ENCODE data around the gene SLC39A9.
"Not testable (repeated sequence)": the region's sequence is repeated elsewhere in the genome, so short reads cannot be mapped to it uniquely, and the experiment has no call there.

The SLC39A9 gene

DNA sequence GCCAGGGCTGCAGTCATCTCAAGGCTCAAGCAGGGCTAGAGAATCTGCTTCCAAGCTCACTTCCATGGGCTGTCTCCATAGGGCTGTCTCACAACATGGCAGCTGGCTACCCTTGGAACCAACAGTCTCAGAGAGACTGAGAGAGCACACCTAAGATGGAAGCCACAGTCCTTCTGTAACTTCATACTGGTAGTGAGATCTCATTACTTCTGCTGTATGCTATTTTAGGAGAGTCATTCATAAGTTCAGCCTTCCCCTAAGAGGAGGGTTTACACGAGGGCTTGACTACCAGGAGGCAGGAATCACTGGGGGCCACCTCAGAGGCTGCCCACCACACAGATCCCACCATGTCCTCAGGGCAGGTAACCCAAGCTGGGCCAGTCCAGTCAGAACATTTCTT, 30.1 kb upstream of the SLC39A9 start:
- no peak for DNase-seq (ENCODE audit: low spot score)

DNA sequence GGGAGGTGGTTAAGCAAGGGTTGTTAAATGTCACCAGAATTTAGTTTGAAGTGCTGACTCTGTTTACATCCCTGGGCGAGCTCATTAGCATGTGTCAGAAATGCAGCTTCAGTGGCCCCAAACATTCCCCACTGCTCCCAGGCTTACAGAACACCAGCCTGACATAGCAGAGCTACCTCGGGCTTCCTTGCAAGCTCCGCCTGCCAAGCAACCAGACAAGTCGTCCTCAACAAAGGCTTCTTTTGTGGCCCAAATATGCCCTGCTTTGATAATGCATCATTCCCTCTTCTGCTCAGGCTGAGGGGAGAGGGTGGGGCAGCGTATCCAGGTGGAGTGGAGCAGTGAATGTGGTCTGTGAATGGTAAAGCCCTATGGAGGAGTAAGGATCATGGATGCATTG, 28.4 kb upstream of the SLC39A9 start:
- no peak for DNase-seq (ENCODE audit: low spot score)

DNA sequence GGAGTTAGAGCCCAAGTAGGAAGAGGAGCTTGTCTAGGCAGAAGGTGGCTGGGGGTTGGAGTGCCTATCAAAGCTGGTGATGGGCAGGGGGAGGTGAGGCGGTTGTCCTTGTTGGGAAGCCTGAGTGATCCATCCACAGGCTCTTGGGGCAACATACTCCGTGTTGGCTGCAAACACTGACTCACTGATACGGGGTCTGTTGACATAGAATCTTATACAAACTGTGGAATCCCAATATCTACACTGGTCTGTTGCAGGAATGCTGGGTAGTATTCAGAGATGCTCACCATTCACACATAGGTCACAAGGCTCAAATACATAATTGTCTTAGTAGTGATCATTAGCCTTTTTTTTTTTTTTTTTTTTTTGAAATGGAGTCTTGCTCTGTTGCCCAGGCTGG, 26.3 kb upstream of the SLC39A9 start:
- no peak for DNase-seq (ENCODE audit: low spot score)

DNA sequence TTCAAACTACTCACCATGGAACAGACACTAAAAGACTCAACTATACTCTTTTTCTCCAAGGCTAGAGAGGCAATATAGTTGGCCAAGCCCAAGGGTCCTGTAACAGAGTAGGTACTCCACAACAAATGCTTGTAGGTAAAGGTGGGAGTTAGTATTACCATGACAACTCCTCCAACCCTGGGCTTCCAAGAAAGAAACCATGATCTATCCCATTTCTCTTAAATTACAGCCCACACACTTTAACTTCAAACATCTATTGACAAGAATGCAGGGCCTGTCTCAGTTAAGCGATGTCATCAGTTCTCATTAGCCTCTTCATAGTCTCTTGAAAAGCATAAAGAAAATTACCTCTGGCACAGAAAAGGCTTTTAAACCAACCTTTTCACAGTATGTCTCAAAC, 25.4 kb upstream of the SLC39A9 start:
- no peak for DNase-seq (ENCODE audit: low spot score)

DNA sequence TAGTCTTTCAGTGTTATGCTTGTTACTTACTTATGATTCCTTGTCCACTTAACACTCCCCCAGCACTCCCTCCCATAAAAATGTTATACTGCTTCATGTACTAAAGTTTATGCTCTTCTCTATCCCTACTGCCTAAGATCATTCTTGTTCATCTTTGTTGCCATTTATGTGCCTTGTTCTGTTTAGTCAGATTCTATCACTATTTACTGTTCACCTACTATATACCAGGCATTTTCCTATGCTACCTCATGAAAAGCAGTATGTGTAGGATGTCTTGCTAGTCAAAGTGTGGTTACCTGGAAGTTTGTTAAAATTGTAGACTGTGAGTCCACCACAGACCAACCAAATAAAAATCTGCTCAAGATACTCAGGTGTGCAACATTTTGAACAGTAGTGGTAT, 24.3 kb upstream of the SLC39A9 start:
- DNase-seq (ENCODE audit: low spot score): no peak

DNA sequence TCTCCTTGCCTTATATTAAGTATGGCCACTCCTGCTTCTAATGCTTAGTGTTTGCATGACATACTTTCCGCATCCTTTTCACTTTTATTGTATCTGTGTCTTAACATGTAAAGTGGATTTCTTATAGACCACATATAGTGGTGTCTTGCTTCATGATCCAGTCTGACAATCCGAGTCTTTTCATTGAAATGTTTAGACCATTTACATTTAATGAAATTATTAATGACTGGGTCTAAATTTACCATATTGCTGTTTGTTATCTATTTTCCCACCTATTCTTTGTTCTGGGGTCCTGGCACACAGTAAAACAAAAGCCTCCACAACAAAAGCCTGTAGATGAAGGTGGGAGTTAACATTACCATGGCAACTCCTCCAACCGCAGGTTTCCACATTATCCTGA, 23.3 kb upstream of the SLC39A9 start:
- no peak for DNase-seq (ENCODE audit: low spot score)

DNA sequence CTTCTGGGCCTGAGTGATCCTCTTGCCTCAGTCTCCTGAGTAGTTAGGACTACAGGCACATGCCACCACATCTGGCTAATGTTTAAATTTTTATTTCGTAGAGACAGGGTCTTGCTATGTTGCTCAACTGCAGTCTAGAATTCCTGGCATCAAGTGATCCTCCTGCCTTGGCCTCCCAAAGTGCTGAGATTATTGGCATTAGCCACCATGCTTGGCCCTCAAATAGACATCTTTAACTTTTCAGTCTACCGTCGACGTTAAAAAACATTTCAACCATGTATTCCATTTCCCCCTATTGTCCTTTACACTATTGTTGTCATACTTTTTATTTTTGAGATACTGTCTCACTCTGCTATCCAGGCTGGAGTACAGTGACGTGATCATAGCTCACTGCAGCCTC, 22.8 kb upstream of the SLC39A9 start:
- no peak for DNase-seq (ENCODE audit: low spot score)

DNA sequence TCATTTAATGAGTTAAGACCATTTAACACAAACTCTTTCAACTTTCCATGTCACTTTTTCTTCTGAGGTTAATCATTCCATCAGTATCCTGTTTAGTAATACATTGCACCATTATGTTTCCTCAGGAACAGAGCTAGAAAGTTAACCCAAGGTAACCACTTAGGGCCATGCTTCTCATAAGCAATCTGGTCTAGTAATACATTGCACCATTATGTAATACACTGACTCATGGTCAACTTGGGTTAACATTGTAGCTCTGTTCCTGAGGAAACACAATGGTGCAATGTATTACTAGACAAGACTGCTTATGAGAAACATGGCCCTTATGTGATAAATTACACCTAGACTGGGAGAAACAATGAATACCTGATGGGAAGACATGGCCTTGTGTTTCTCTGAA, 22.1 kb upstream of the SLC39A9 start:
- DNase-seq (ENCODE audit: low spot score): peak; percentile 27

DNA sequence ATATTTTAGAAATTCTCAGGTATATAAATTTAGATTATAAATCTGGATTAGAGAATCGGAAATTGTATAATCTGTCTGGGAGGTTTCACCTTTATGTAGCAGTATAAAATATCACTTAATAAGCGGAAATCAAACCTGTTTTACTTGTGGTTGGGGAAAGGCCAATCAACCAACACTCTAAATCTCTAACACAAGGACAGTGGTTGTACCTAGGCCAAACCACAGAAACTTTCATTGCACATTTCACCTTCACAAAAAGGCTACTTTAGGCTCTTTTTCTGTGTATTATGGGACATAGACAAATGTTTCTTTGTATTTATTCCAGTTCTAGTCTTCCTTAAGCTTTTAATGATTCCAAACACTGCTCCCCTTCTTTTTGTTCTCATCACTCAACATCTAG, 20.2 kb upstream of the SLC39A9 start:
- DNase-seq (ENCODE audit: low spot score): no peak

DNA sequence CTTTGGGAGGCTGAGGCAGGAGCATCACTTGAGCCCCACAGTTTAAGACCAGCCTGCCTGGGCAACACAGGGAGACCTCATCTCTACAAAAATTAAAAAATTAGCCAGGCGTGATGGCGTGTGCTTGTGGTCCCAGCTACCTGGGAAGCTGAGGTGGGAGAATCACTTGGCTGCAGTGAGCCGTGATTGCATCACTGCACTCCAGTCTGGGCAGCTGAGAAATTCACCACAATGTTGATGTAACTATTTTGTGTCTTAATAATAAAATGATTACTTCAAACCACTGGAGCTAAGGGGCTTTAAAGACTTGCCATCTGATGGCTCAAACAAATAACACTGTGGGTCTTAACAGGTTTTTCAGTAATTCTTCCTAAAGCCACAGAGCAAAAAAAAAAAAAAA, 11.2 kb upstream of the SLC39A9 start:
- DNase-seq (ENCODE audit: low spot score): no peak

DNA sequence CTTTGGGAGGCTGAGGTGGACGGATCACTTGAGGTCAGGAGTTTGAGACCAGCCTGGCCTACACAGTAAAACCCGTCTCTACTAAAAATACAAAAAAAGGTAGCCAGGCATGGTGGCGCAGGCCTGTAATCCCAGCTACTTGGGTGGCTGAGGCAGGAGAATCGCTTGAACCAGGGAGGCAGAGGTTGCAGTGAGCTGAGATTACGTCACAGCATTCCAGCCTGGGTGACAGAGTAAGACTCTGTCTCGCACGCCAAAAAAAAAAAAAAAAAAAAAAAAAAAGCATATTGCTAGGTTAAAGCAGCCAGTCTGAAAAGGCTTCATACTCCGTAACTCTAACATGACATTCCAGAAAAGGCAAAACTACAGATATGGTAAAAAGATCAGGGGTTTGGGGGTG, 7.1 kb upstream of the SLC39A9 start:
- not testable (repeated sequence) for DNase-seq (ENCODE audit: low spot score)

DNA sequence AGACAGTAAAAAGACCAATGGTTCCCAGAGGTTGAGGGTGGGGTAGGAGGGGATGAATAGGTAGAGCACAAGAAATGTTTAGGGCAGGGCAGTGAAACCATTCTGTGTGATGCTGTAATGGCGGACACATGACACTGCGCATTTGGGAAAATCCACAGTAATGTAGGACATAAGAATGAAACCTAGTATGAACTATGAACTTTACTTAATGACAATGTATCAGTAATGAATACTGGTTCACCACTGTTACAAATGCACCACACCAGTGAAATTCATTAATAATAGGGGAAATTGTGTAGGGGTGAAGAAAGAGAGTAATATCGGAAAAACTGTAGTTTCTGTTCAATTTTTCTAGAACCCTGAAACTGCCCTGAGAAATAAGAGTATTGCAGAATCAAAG, 6.0 kb upstream of the SLC39A9 start:
- no peak for DNase-seq (ENCODE audit: low spot score)

DNA sequence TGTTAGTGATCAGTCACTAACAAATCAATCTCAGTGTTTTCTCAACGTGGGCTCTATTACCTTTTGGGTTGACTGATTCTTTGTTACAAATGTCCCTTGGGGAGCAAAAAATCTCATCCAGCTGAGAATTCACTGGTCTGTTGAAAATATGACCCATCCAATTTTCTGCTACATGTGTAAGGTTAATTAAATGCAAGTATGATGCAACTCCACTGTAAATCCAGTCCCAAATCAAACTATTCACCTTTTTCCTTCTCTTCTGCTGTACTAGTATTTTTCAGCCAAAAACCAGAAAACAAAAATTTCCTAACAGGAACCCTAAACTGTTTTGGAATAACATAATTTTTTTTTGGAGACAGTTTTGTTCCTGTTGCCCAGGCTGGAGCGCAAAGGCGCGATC, 2.6 kb upstream of the SLC39A9 start:
- DNase-seq (ENCODE audit: low spot score): no peak

DNA sequence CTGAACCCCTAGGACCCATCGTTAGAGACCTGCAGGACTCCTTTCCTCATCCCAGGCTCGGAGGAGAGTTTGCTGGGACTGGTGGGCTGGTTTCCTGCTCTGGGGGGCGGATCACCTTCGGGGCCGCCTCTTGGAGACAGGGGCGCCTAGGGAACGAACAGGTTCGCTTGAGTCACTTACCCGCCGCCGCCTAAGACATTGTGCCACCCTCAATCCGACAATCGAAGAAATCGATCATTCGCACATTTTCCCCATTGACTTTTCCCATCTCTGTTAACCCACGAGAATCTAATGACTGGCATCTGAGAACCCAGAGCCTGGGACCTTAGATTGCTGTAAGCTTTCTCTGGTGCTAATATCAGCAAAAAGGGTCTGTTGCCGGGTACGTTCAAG, 322 bp downstream of the SLC39A9 start:
- no peak for DNase-seq (ENCODE audit: low spot score)

DNA sequence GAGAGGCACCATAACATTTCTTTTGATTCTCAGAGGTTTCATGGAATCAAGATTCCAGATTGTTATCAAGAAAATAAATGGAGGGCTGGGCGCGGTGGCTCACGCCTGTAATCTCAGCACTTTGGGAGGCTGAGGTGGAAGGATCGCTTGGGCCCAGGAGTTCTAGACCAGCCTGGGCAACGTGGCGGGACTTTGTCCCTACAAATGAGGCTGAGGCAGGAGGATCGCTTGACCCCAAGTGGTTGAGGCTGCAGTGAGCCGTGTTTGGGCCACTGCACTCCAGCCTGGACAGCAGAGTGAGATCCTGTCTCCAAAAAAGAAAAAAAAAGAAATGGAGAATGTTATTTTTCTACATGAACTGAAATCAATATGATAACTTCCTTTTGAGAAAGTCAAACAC, 1.3 kb downstream of the SLC39A9 start:
- no peak for DNase-seq (ENCODE audit: low spot score)

DNA sequence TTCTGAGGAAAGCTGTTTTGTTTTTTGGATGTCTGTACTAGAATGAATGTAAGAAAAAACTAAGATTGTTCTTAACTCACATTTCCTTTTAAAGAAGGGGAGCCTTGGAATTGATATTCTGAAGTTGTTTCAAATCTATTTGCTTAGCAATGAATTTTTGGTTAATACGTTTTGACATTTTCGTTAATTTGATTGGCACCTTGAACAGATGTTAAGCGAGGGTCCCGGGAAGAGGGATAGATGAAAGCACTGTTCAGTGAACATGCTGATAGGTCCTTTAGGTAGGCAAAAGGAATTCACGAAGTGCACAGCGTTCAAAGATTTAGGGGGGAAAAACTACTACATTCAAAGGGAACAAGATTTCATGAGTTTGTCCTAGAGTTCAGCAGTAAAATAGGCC, 1.7 kb downstream of the SLC39A9 start:
- DNase-seq (ENCODE audit: low spot score): no peak

DNA sequence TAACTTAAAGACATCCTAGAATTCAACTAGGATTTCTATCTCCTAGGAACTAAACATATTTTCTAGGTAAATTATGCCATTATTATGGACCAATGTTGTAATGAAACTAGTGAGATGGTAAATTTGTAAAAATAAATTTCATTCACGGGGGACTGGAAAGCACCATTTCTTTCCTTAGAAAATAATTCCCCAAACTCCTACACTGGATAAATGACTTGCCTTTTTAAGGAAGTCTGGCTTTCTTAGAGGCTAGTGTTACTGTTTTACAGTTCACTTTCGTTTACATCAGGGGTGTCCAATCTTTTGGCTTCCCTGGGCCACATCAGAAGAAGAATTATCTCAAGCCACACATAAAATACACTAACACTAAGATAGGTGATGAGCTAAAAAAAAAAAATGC, 3.3 kb downstream of the SLC39A9 start:
- DNase-seq (ENCODE audit: low spot score): no peak

DNA sequence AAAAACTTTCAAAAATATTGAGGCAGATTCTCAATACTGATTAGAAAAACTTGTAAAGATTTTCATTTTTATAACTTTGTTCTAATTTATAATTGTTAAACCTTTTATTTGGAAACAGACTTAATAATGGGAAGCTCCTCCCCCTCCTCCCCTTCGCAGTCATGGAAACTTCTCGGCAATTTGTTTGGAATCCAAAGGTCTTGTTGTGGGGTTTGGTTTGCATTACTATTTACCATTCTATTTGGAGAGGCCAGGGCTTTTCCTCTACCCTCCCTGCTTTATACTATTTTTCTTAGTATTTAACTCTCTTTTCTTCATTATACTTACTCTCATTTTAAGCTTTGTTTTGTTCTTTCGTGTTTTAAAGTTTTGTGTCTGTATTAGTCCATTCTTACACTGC, 6.0 kb downstream of the SLC39A9 start:
- no peak for DNase-seq (ENCODE audit: low spot score)

DNA sequence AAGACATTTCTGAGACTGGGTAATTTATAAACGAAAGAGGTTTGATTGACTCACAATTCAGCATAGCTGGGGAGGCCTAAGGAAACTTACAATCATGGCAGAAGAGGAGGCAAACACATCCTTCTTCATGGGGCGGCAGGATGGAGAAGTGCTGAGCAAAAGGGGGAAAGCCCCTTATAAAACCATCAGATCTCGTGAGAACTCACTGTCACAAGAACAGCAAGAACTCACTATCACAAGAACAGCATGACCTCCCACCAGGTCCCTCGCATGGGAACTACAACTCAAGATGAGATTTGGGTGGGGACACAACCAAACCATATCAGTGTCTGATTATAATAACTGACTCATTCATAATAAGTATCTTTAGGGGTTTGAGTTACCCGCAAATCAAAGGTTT, 6.4 kb downstream of the SLC39A9 start:
- no peak for DNase-seq (ENCODE audit: low spot score)

DNA sequence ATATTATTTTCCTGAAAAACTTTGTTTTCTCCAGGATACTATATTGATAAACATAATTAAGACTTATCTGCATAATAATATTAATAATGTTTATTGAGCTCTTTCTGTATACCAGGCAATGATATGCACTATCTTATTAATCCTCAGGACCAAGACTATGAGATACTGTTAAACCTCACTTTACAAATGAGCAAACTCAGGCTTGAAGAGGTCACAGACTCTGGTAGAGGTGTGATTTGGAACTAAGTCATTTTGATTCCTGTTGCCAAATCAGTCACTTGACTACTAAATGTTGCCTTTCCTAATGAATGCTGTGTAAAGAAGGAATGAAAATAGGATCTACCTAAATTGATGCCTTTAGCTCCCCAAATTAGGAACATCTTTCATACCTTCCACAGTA, 7.3 kb downstream of the SLC39A9 start:
- no peak for DNase-seq (ENCODE audit: low spot score)

DNA sequence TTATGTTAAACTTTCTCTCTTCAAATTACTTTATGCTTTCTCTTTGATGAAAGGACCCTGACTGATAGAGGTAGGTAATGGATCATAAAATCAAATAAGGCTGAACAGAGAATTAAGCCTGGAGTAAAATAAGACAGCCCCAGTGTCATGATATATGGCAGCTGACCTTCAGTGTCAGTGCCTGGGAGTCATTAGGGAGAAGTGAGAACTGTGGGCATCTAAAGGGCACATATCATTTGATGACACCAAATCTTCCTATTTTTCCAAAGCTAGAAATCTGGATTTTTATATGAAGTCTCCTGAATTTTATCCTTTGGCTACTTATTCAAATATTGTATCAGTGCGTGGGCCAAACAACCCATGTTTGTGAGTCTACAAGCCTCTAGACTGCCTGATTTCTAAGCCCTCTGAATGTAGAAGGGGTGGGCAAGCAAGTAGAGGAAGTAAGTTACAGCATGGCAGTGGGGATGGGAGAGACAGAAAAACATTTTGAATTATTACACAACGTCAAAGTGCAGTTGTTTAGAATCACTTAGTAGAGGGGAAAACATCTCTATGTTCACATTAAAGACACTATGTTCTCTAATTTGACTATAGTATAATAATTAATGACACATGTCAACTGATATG, 10.0 kb downstream of the SLC39A9 start:
- no peak for DNase-seq (ENCODE audit: low spot score)

DNA sequence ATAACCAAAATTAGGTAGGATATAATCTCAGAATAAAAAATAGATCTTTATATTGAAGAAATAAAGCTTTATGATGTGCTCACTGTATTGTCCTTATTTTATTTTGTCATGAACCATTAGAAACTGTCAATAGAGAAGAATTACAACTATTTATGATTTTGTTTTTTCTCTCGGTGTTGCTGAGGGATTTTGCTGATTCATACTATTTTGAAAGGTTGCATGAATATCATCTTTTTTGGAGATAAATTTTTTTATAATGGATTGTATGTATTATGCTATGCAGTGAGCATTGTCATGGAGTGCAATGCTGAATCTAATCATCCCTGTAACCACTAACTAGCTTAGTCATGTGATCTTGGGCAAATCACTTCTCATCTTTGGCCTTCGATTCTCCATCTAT, 15.0 kb downstream of the SLC39A9 start:
- DNase-seq (ENCODE audit: low spot score): no peak

DNA sequence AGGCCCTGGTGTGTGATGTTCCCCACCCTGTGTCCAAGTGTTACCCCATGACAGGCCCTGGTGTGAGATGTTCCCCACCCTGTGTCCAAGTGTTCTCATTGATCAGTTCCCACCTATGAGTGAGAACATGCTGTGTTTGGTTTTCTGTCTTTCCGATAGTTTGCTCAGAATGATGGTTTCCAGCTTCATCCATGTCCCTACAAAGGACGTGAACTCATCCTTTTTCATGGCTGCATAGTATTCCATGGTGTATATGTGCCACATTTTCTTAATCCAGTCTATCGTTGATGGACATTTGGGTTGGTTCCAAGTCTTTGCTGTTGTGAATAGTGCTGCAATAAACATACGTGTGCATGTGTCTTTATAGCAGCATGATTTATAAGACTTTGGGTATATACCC, 17.6 kb downstream of the SLC39A9 start:
- not testable (repeated sequence) for DNase-seq (ENCODE audit: low spot score)

DNA sequence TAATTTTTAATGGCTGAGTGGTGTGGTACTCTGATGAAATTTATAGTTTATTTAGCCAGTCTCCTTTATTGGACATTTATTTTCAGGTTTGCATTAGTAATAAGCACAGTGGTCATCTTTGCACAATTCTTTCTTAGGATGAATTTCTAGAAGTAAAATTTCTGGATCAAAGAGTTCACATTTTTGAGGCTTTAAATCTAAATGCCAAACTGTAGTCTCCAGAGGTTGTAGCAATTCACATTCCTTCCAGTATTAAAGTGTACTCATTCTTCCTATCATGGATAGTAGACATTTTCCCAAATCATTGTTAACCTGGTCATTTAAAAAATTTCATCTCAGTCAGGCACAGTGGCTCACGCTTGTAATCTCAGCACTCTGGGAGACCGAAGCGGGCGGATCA, 24.8 kb downstream of the SLC39A9 start:
- peak; percentile 15 for DNase-seq (ENCODE audit: low spot score)
